MCF 10A (cell line): ENCODE results near the gene STUB1. TPM values are rescaled to one million over a fixed set of nuclear protein-coding genes. Genes with fewer than 3 reads are reported as not detected.

Experiments
- BruUV-seq: library from RNA; stranded (reverse); fragments of 400-500 nt; replicated peaks from 2 replicates; lab custom pipeline; 2021; lab: Mats Ljungman, UMichigan
- CTCF ChIA-PET: fragments of 300-600 bp; sonication (Branson Sonifier 250); formaldehyde crosslinking; extraction: SDS; loops from one replicate; lab custom pipeline; 2021; ENCODE audit warnings: antibody characterized with exemption, inconsistent platforms; lab: Yijun Ruan, JAX
- POLR2A ChIA-PET: fragments of 300-600, 350-650 bp; sonication (Branson Sonifier 250); formaldehyde crosslinking; extraction: SDS; loops from one replicate; lab custom pipeline; 2020; ENCODE audit warnings: antibody characterized with exemption, inconsistent platforms; lab: Yijun Ruan, JAX
- DNase-seq: peaks from one replicate; pipeline ENCODE4 v3.0.0-alpha.2; 2018; ENCODE audit not compliant: unreplicated experiment
- H3K27ac Mint-ChIP-seq: one replicate; pipeline ENCODE4 v1.8.0; 2022; ENCODE audit warnings: mild to moderate bottlenecking, low read depth, mixed read lengths; ENCODE audit not compliant: unreplicated experiment
- H3K27me3 Mint-ChIP-seq: one replicate; pipeline ENCODE4 v1.8.0; 2022; ENCODE audit warnings: mixed read lengths; ENCODE audit not compliant: insufficient read depth, unreplicated experiment
- H3K36me3 Mint-ChIP-seq: one replicate; pipeline ENCODE4 v1.8.0; 2022; ENCODE audit warnings: mild to moderate bottlenecking, moderate library complexity, mixed read lengths; ENCODE audit not compliant: insufficient read depth, unreplicated experiment
- H3K4me1 Mint-ChIP-seq: one replicate; pipeline ENCODE4 v1.8.0; 2022; ENCODE audit warnings: mixed read lengths; ENCODE audit not compliant: insufficient read depth, unreplicated experiment
- H3K4me3 Mint-ChIP-seq: one replicate; pipeline ENCODE4 v1.8.0; 2022; ENCODE audit warnings: mild to moderate bottlenecking, moderate library complexity, mixed read lengths; ENCODE audit not compliant: unreplicated experiment
- H3K9me3 Mint-ChIP-seq: one replicate; pipeline ENCODE4 v1.8.0; 2022; ENCODE audit warnings: mixed read lengths; ENCODE audit not compliant: unreplicated experiment
- intact Hi-C: fragments of 100-400 bp; cut with micrococcal nuclease; formaldehyde crosslinking; loops from 2 replicates; pipeline ENCODE4 v1.14.1; 2022
- total RNA-seq: library from RNA; stranded (reverse); gene quantifications from 2 replicates; pipeline ENCODE4 v1.2.3, GENCODE V29; 2022
- TF ChIP-seq, protein P1 (sequence below): fragments of 200-600 bp; IDR thresholded peaks from one replicate; pipeline ENCODE4 v1.8.0; 2022; ENCODE audit warnings: antibody characterized with exemption, mild to moderate bottlenecking; ENCODE audit not compliant: unreplicated experiment

Gene STUB1
- total RNA-seq, 1 experiment from 2014 or later, result 124 TPM

DNA sequence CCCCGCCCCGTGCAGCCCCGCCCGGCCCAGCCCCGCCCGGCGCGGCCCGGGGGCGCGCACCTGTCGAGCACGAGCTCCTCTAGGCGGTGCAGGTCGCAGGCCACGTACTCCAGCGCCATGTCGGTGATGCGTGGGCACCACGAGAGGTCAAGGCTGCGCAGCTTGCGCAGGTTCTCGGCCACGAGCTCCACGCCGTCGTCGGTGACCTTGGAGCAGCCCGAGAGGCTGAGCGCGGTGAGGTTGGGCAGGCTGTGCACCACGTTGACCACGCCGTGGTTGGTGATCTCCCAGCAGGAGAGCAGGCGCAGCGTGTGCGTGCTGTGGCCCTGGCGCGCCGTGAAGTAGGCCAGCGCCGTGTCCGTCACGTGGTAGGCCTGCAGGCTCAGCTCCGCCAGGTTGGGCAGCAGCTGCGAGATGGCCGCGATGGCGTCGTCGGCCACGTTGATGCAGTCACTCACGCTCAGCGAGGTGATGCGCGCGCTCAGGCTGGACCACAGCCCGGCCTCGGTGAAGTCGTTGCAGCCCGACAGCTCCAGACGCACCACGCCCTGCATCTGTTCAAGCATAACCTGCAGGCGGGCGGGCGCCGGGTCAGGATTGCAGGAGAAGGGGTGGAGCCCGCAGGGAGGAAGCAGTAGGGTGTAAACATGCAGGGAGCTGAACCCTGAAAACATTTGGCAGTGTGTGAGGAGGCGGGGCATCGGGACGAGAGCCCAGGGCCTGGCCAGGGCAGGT, 15.3 kb downstream of the STUB1 start:
- Mint-ChIP-seq H3K4me3 (peak overlapping the region; percentile 41), H3K27me3 (no peaks in the 10 kb centered on the region), H3K4me1 (peaks cover 10% of the 10 kb centered on the region), H3K9me3 (no peaks in the 10 kb centered on the region), H3K27ac (no peak overlapping the region), H3K36me3 (peaks cover 85% of the 10 kb centered on the region)
- intact Hi-C loops, result no loop called here
- ChIA-PET CTCF (interaction anchor here (0.6 to 1.3 kb wide), 7 partner anchors 8 to 90 kb away, joined by 3 to 4 read pairs (median 3); no protein-coding TSS in a partner anchor), POLR2A (interaction anchor here (0.6 to 2.0 kb wide), 17 partner anchors 9 to 921 kb away, joined by 3 to 25 read pairs (median 5); partner anchors contain the start of genes ANTKMT, CCDC78, CHTF18 and JMJD8)
- TF ChIP-seq, protein P1, sequence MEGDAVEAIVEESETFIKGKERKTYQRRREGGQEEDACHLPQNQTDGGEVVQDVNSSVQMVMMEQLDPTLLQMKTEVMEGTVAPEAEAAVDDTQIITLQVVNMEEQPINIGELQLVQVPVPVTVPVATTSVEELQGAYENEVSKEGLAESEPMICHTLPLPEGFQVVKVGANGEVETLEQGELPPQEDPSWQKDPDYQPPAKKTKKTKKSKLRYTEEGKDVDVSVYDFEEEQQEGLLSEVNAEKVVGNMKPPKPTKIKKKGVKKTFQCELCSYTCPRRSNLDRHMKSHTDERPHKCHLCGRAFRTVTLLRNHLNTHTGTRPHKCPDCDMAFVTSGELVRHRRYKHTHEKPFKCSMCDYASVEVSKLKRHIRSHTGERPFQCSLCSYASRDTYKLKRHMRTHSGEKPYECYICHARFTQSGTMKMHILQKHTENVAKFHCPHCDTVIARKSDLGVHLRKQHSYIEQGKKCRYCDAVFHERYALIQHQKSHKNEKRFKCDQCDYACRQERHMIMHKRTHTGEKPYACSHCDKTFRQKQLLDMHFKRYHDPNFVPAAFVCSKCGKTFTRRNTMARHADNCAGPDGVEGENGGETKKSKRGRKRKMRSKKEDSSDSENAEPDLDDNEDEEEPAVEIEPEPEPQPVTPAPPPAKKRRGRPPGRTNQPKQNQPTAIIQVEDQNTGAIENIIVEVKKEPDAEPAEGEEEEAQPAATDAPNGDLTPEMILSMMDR, result no peak
- BruUV-seq, result no TSS peak
- DNase-seq, result peak; percentile 87

DNA sequence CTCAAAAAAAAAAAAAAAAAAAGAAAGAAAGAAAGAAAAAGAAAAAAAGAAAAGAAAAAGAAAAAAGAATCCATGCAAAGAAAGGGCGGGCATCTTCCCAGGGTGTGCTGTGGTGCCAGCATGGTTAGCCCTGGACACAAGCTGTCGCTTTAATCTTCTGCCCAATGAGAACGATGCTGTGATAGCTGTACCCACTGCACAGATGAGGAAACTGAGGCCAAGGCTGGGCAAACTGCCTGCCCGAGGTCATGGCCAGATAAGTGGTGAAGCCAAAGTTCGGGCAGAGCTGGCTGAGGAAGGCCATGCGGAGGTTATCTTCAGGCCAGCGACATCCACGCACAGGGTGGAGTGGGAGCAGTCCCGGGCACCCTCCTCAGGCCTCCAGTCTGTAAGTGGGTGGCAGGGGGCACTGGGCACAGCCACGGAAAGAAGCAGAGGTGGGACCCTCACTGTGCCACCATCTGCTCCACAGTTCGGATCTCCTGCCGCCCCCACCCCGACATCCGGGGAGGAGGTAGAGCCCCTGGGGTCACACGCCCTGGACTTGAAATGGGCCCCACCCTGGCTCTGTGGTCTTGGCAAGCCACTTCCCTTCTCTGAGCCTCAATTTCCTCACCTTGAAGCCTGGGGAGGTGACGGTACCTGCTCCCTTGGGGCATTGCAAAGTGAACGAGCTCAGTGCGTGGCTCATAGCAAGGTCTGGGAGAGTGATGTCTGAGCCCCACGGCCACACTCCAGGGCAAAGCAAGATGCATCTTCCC, 18.9 kb downstream of the STUB1 start:
- Mint-ChIP-seq H3K4me1 (peaks cover 6% of the 10 kb centered on the region), H3K4me3 (no peak overlapping the region), H3K27me3 (no peaks in the 10 kb centered on the region), H3K9me3 (no peaks in the 10 kb centered on the region), H3K27ac (no peak overlapping the region), H3K36me3 (peaks cover 69% of the 10 kb centered on the region)
- BruUV-seq, result no TSS peak
- TF ChIP-seq, protein P1, result no peak
- DNase-seq, result no peak
- ChIA-PET POLR2A (interaction anchor here (0.6 to 1.9 kb wide), 3 partner anchors 8 to 16 kb away, joined by 3 to 5 read pairs (median 3); partner anchors contain the start of gene METRN), CTCF (interaction anchor here (1.6 kb wide), 1 partner anchor 9 kb away, joined by 3 read pairs; no protein-coding TSS in a partner anchor)
- intact Hi-C loops, result no loop called here

DNA sequence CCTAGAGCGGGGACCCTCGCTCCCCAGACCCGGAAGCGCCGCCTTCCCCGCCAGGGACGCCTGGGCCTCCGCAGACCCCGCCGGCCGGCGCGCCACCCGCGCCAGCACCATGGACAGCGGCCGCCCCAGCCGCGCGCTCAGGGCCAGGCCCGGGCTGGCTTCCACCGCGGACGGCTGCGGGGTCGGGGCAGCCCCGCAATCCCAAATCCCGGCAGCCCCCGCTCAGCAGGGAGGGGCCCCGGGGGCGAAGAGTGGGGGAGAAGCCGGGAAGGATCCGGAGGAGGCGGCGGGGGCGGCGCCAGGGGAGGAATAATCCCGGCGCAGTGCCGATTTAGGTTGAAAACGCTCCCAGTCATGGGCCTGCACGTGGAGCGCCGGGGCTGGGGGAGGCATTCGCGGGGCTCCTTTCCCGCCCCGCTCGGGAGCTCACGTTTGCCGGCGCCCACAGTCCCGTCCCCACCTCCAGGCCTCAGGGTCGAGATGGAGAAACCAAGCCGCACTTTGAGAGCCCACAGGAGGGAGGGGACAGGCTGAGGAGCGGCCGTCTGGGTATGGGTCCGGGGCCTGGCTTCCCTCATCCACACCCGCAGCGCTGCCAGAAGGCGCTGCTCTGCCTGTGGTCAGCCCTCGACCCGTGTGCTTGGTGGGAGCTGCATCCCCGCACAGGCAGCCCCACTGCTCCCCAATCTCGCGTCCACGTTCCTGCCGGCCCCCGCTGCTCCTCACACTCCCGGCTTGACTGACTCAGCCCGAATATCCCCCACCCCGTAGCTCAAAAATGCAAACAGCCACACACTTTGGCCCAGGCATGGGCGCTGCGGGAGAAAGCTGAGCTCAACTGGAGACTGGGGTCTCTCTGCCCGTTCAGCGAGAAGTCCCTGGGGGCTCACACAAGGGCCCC, 20.7 kb downstream of the STUB1 start:
- ChIA-PET CTCF (interaction anchor here (0.9 kb wide), 1 partner anchor 19 kb away, joined by 3 read pairs; no protein-coding TSS in a partner anchor), POLR2A (interaction anchor here (1.3 kb wide), 1 partner anchor 11 kb away, joined by 3 read pairs; no protein-coding TSS in a partner anchor)
- DNase-seq, result no peak
- intact Hi-C loops, result no loop called here
- no peaks in the 10 kb centered on the region for H3K9me3 Mint-ChIP-seq
- H3K36me3 Mint-ChIP-seq, result peaks cover 51% of the 10 kb centered on the region
- no TSS peak for BruUV-seq
- H3K4me3 Mint-ChIP-seq, result no peak overlapping the region
- H3K27ac Mint-ChIP-seq, result no peak overlapping the region
- peaks cover 1% of the 10 kb centered on the region for H3K4me1 Mint-ChIP-seq
- no peaks in the 10 kb centered on the region for H3K27me3 Mint-ChIP-seq
- TF ChIP-seq, protein P1, result no peak
